Measurements from ENCODE around the gene CFD.
"Not testable (repeated sequence)": the region's sequence is repeated elsewhere in the genome, so short reads cannot be mapped to it uniquely, and the experiment has no call there.

The CFD gene

GRCh38 chr19:853014-853585 is 6.4 kb upstream of the CFD start:
- no peak for DNase-seq

GRCh38 chr19:853614-854220 is 5.7 kb upstream of the CFD start:
- DNase-seq = not testable (repeated sequence)

- no peak for DNase-seq
These were observed 4.9 kb upstream of the CFD start for GRCh38 chr19:854549-854948.

- DNase-seq = no peak
These were observed 4.3 kb upstream of the CFD start for GRCh38 chr19:855142-855541.

- DNase-seq = no peak
These were observed 3.8 kb upstream of the CFD start for GRCh38 chr19:855566-856120.

- DNase-seq = no peak
These were observed 1.2 kb upstream of the CFD start for GRCh38 chr19:858284-858683.

GRCh38 chr19:861141-861755 is 1.8 kb downstream of the CFD start:
- DNase-seq = no peak

GRCh38 chr19:861756-862580 is 2.5 kb downstream of the CFD start:
- peak; percentile 85 for DNase-seq

- DNase-seq = peak; percentile 69
These were observed 3.3 kb downstream of the CFD start for GRCh38 chr19:862581-863314.

- DNase-seq = no peak
These were observed 3.8 kb downstream of the CFD start for GRCh38 chr19:863315-863620.

GRCh38 chr19:866769-867300 is 7.4 kb downstream of the CFD start:
- DNase-seq = no peak

- DNase-seq = peak; percentile 92
These were observed 7.9 kb downstream of the CFD start for GRCh38 chr19:867301-867793.

GRCh38 chr19:867855-868457 is 8.5 kb downstream of the CFD start:
- DNase-seq = no peak

- DNase-seq = no peak
These were observed 9.2 kb downstream of the CFD start for GRCh38 chr19:868458-869244.

- no peak for DNase-seq
These were observed 10.0 kb downstream of the CFD start for GRCh38 chr19:869245-870177.

- no peak for DNase-seq
These were observed 10.8 kb downstream of the CFD start for GRCh38 chr19:870314-870713.

GRCh38 chr19:870963-871401 is 11.5 kb downstream of the CFD start:
- peak; percentile 85 for DNase-seq

- DNase-seq = peak; percentile 63
These were observed 12.2 kb downstream of the CFD start for GRCh38 chr19:871446-872265.
